Trophoblast cell (in vitro differentiated cells and primary cell): ENCODE results near the gene MILR1.

Experiments used
- DNase-seq, 2 donors: peaks; one replicate each; pipeline ENCODE4 v3.0.0-alpha.2; 2016
- H2AFZ ChIP-seq: 2 replicates; pipeline ENCODE4 v1.6.1; 2013; ENCODE audit warnings: low read length, moderate library complexity, mild to moderate bottlenecking; ENCODE audit not compliant: insufficient read depth, poor library complexity
- H2AK5ac ChIP-seq: 2 replicates; pipeline ENCODE4 v1.6.1; 2013; ENCODE audit warnings: mild to moderate bottlenecking, low read length
- H2BK120ac ChIP-seq: 2 replicates; pipeline ENCODE4 v1.6.1; 2013; ENCODE audit warnings: low read length, mild to moderate bottlenecking, moderate library complexity; ENCODE audit not compliant: insufficient read depth, poor library complexity
- H2BK12ac ChIP-seq: 2 replicates; pipeline ENCODE4 v1.6.1; 2013; ENCODE audit warnings: mild to moderate bottlenecking, low read length, moderate library complexity
- H2BK5ac ChIP-seq: 2 replicates; pipeline ENCODE4 v1.6.1; 2013; ENCODE audit warnings: low read length, low read depth, moderate library complexity, mild to moderate bottlenecking; ENCODE audit not compliant: poor library complexity
- H3K14ac ChIP-seq: 2 replicates; pipeline ENCODE4 v1.6.1; 2013; ENCODE audit warnings: mild to moderate bottlenecking, low read length
- H3K18ac ChIP-seq: 2 replicates; pipeline ENCODE4 v1.6.1; 2013; ENCODE audit warnings: mild to moderate bottlenecking, low read length
- H3K23ac ChIP-seq: 2 replicates; pipeline ENCODE4 v1.6.1; 2013; ENCODE audit warnings: low read length
- H3K27ac ChIP-seq: 2 replicates; pipeline ENCODE4 v1.5.1; 2013; ENCODE audit warnings: low read depth, mild to moderate bottlenecking, inconsistent platforms, low read length, moderate library complexity
- H3K27me3 ChIP-seq: 2 replicates; pipeline ENCODE4 v1.6.1; 2013; ENCODE audit warnings: inconsistent platforms, mild to moderate bottlenecking, low read length, moderate library complexity; ENCODE audit not compliant: insufficient read depth
- H3K36me3 ChIP-seq, 2 experiments: 1 replicate in 1 of 2; 2 replicates in 1 of 2; pipeline ENCODE4 v1.6.1; 2013; ENCODE audit warnings: low read length in 2 of 2, mild to moderate bottlenecking in 2 of 2, moderate library complexity in 1 of 2; ENCODE audit not compliant: insufficient read depth in 2 of 2, control insufficient read depth in 1 of 2
- H3K4ac ChIP-seq: 2 replicates; pipeline ENCODE4 v1.6.1; 2013; ENCODE audit warnings: low read depth, mild to moderate bottlenecking, low read length, moderate library complexity
- H3K4me1 ChIP-seq, 2 experiments: 1 replicate in 1 of 2; 2 replicates in 1 of 2; pipeline ENCODE4 v1.6.1; 2013; ENCODE audit warnings: low read length in 2 of 2, mild to moderate bottlenecking in 2 of 2, moderate library complexity in 1 of 2; ENCODE audit not compliant: insufficient read depth in 2 of 2, control insufficient read depth in 1 of 2
- H3K4me2 ChIP-seq: 2 replicates; pipeline ENCODE4 v1.6.1; 2013; ENCODE audit warnings: inconsistent platforms, mild to moderate bottlenecking, low read length, moderate library complexity
- H3K4me3 ChIP-seq: 2 replicates; pipeline ENCODE4 v1.5.1; 2013; ENCODE audit warnings: mild to moderate bottlenecking, low read depth, low read length, inconsistent platforms
- H3K79me1 ChIP-seq: one replicate; pipeline ENCODE4 v1.6.1; 2013; ENCODE audit warnings: low read length
- H3K79me2 ChIP-seq: 2 replicates; pipeline ENCODE4 v1.6.1; 2013; ENCODE audit warnings: low read length, mild to moderate bottlenecking; ENCODE audit not compliant: control insufficient read depth, insufficient read depth, poor library complexity
- H3K9ac ChIP-seq: 2 replicates; pipeline ENCODE4 v1.6.1; 2013; ENCODE audit warnings: mild to moderate bottlenecking, low read length
- H3K9me3 ChIP-seq: 2 replicates; pipeline ENCODE4 v1.6.1; 2013; ENCODE audit warnings: low read depth, mild to moderate bottlenecking, control low read depth, inconsistent platforms, low read length; ENCODE audit not compliant: insufficient read depth
- H4K12ac ChIP-seq: 2 replicates; pipeline ENCODE4 v1.6.1; 2013; ENCODE audit warnings: low read depth, mild to moderate bottlenecking, low read length, moderate library complexity
- H4K8ac ChIP-seq: 2 replicates; pipeline ENCODE4 v1.6.1; 2013; ENCODE audit warnings: low read depth, mild to moderate bottlenecking, low read length, moderate library complexity
- H4K91ac ChIP-seq: one replicate; pipeline ENCODE4 v1.6.1; 2013; ENCODE audit warnings: low read depth, mild to moderate bottlenecking, low read length, moderate library complexity
- WGBS: extraction: QIAGEN DNeasy Blood & Tissue Kit; methylation state at CpG from one replicate; pipeline ENCODE4 v1.1.7; 2013; ENCODE audit warnings: missing lambda C conversion rate; ENCODE audit not compliant: insufficient read length, insufficient coverage; ENCODE audit errors: extremely low coverage; 5-methylcytosine and 5-hydroxymethylcytosine counted together

The MILR1 gene

GRCh38 chr17:64401941-64402340, 47.0 kb upstream of the MILR1 start:
- Histone ChIP-seq H3K14ac (no peak overlapping the region), H3K27me3 (no peaks in the 10 kb centered on the region), H2BK120ac (no peak overlapping the region), H3K9me3 (peaks cover 2% of the 10 kb centered on the region), H3K27ac (no peak overlapping the region), H3K4me3 (no peak overlapping the region), H2BK5ac (no peak overlapping the region), H3K18ac (no peak overlapping the region), H3K4me1 (no peaks in the 10 kb centered on the region), H4K91ac (no peak overlapping the region), H4K12ac (no peak overlapping the region), H2BK12ac (no peak overlapping the region), H3K79me1 (no peaks in the 10 kb centered on the region), H2AK5ac (no peak overlapping the region), H3K9ac (no peak overlapping the region), H2AFZ (no peak overlapping the region), H3K36me3 (no peaks in the 10 kb centered on the region), H3K4me2 (no peak overlapping the region), H3K79me2 (no peaks in the 10 kb centered on the region), H3K4ac (no peak overlapping the region), H3K23ac (no peak overlapping the region), H4K8ac (no peak overlapping the region)
- DNase-seq, result no peak
- WGBS, result no CpG with 5 or more reads among the region's 2 CpGs

GRCh38 chr17:64402469-64402868, 46.4 kb upstream of the MILR1 start:
- Histone ChIP-seq H2BK12ac (no peak overlapping the region), H3K4me1 (no peaks in the 10 kb centered on the region), H3K36me3 (no peaks in the 10 kb centered on the region), H3K4ac (no peak overlapping the region), H3K18ac (no peak overlapping the region), H2AK5ac (no peak overlapping the region), H3K79me2 (no peaks in the 10 kb centered on the region), H4K91ac (no peak overlapping the region), H3K9me3 (peaks cover 2% of the 10 kb centered on the region), H2AFZ (no peak overlapping the region), H3K23ac (no peak overlapping the region), H3K27ac (no peak overlapping the region), H3K27me3 (no peaks in the 10 kb centered on the region), H2BK5ac (no peak overlapping the region), H3K79me1 (no peaks in the 10 kb centered on the region), H3K4me3 (no peak overlapping the region), H3K4me2 (no peak overlapping the region), H3K14ac (no peak overlapping the region), H3K9ac (no peak overlapping the region), H4K8ac (no peak overlapping the region), H4K12ac (no peak overlapping the region), H2BK120ac (no peak overlapping the region)
- no peak for DNase-seq
- no CpG with 5 or more reads among the region's 5 CpGs for WGBS

- Histone ChIP-seq H3K79me1 (no peaks in the 10 kb centered on the region), H4K8ac (no peak overlapping the region), H4K12ac (no peak overlapping the region), H3K79me2 (no peaks in the 10 kb centered on the region), H3K23ac (no peak overlapping the region), H3K36me3 (no peaks in the 10 kb centered on the region), H2BK5ac (no peak overlapping the region), H2AFZ (no peak overlapping the region), H3K18ac (no peak overlapping the region), H3K27ac (no peak overlapping the region), H3K4me1 (no peaks in the 10 kb centered on the region), H3K4me3 (no peak overlapping the region), H3K9ac (no peak overlapping the region), H3K9me3 (peaks cover 2% of the 10 kb centered on the region), H3K4ac (no peak overlapping the region), H2BK120ac (no peak overlapping the region), H3K27me3 (no peaks in the 10 kb centered on the region), H4K91ac (no peak overlapping the region), H2BK12ac (no peak overlapping the region), H3K14ac (no peak overlapping the region), H3K4me2 (no peak overlapping the region), H2AK5ac (no peak overlapping the region)
- no peak for DNase-seq
- WGBS, result no CpG with 5 or more reads among the region's 6 CpGs
Measured at GRCh38 chr17:64403881-64404460, 44.9 kb upstream of the MILR1 start.

- no peaks in the 10 kb centered on the region for H3K79me1 ChIP-seq
- no peak overlapping the region for H3K4me3 ChIP-seq
- H4K8ac ChIP-seq, result no peak overlapping the region
- no peak overlapping the region for H3K9ac ChIP-seq
- H3K79me2 ChIP-seq, result no peaks in the 10 kb centered on the region
- no peaks in the 10 kb centered on the region for H3K36me3 ChIP-seq
- no peaks in the 10 kb centered on the region for H3K27me3 ChIP-seq
- no CpG with 5 or more reads among the region's 14 CpGs for WGBS
- no peak overlapping the region for H2AK5ac ChIP-seq
- no peak overlapping the region for H2BK120ac ChIP-seq
- H3K23ac ChIP-seq, result no peak overlapping the region
- no peak overlapping the region for H3K18ac ChIP-seq
- no peak overlapping the region for H4K12ac ChIP-seq
- no peak overlapping the region for H3K4me2 ChIP-seq
- no peak for DNase-seq
- H4K91ac ChIP-seq, result no peak overlapping the region
- no peaks in the 10 kb centered on the region for H3K9me3 ChIP-seq
- no peak overlapping the region for H2AFZ ChIP-seq
- H3K4me1 ChIP-seq, result peaks cover 0 to 3% of the 10 kb centered on the region in 2 experiments
- no peak overlapping the region for H3K27ac ChIP-seq
- H2BK12ac ChIP-seq, result no peak overlapping the region
- H2BK5ac ChIP-seq, result no peak overlapping the region
- no peak overlapping the region for H3K14ac ChIP-seq
- H3K4ac ChIP-seq, result no peak overlapping the region
Measured at GRCh38 chr17:64406321-64407200, 42.4 kb upstream of the MILR1 start.
